GM18520 (cell line): Measurements from ENCODE around the gene RPGRIP1L.

ENCODE experiments used
- ATAC-seq: cut with Tn5 transposase; IDR thresholded peaks from one replicate; pipeline ENCODE4 v1.9.1; 2021; ENCODE audit not compliant: unreplicated experiment

Gene RPGRIP1L

DNA sequence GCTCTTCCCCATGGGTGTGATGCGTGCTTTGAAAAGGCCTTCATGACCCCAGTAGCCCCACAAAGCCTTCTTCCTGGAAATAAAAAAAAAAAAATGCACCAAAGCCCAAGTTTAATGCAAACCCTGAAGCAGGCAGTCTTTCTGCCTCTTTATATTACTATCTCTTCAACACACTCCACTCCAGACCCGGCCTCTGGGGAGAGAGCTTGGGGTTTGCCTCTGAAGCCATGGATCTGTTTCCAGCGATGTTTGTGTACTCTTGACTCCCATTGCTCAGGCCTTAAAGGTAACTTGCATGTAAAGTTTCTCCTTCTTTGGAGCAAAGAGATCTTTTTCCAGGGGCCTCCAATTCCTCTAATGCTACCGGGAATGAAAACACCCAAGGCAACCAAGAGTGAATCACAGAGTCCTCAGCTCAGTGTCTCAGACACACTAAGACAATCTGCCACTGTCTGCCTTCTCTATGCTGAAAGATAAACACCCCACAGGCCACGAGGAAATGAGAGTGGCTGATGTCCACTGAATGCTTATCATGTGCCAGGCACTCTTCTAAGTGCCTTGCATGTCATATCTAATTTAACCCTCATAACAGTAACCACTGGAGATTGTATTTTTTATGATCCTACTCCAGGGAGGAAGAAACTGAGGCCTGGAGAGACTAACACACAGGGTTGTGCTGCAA, 144.2 kb downstream of the RPGRIP1L start:
- ATAC-seq = no peak

DNA sequence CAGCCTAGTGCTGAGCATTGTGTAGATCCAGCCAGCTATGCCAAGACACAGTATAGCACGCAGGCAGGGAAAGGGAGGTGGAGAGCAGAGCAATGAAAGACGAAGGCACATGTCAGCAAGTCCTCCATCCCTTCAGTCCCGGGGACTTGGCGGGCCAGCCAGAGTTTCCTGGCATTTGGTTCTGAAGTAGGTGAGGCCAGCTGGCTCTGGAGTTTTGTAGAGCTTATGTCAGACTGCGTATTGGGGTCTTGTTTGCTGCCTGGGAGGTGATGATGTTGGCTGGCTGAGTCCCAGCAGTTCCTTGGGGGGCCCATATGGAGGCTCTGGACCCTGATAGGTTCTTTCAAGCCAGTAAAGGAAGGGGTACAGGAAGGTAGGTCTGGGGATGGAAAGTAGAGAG, 144.9 kb downstream of the RPGRIP1L start:
- no peak for ATAC-seq

DNA sequence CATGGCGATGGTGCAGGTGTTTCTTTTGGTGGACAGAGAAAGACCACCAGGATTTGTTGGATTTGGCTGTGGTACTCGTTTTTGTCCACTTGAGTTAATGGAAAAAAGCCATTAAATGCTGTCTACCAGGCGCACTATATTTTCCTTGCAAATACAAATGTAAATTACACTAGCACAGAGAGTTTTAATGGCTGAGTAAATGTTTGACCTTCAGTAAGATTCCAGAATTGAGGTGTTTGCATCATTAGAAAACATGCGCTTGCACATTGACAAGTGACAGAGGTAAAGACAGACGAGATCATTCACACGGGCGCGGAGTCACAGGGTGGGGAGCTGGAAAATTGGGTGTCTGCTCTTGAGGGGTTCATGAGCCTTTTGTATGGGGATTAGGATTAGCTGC, 147.1 kb downstream of the RPGRIP1L start:
- ATAC-seq = no peak

- peak; percentile 61 for ATAC-seq
Measured at GRCh38 chr16:53549970-53550690, 153.5 kb downstream of the RPGRIP1L start.
